T follicular helper cell (primary cell): ENCODE data around the gene RIPOR1.
"Not testable (repeated sequence)": the region's sequence is repeated elsewhere in the genome, so short reads cannot be mapped to it uniquely, and the experiment has no call there.

Experiments
- DNase-seq: peaks from one replicate; pipeline ENCODE4 v3.0.0-alpha.2; 2020; ENCODE audit warnings: low read depth
- total RNA-seq, 2 experiments: gene quantifications; one replicate each; lab custom pipeline; 2026; lab: John Stamatoyannopoulos, UW

RIPOR1 gene
- 5.8 to 18.6 reads per million in 2 experiments for total RNA-seq

DNA sequence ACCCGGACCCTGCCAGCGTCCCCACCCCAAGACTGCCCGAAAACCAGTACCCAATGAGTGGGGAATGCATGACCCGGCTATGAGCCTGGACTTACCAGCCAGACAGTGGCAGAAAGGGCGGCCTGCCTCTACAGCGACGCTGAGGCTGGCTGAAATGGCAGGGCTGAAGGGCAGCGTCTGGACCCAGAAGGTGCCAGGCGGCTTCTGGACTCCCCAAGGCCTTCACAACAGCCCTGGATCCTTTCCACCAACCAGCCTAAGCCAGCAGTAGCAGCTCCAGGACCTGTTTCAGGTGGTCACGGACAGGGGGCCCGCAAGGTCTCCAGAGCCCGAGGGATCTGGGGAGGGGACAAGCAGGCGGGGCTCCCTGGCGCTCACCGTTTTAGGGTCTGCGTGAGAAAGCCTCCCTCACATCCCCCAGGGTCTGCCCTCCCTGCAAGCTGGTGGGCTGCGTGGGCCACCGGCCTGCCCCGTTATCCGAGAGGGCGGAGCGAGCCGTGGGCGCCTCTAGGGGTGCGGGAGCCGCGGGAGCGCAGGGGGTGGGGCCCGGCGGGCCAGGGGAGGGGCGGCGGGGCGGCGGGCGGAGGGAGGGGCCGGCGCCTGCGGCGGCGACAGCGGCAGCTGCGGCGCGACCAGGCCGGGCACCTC, at the start of gene RIPOR1:
Gene RIPOR1 (plus strand): TSS at position 608 of the 648 bp plus-strand sequence. CDS start 9,618 bp downstream, outside the sequence.
- no peak for DNase-seq

- peak; percentile 98 for DNase-seq
These were observed 47.6 kb upstream of the RIPOR1 start, which contains the start of gene ATP6V0D1 for GRCh38 chr16:67480833-67481560. TSS of gene ATP6V0D1 (minus strand) at chr16:67481157. CDS start at chr16:67481086, 71 bp downstream.

GRCh38 chr16:67481561-67482232, 46.9 kb upstream of the RIPOR1 start:
- DNase-seq = peak; percentile 17

GRCh38 chr16:67482233-67482924, 46.2 kb upstream of the RIPOR1 start:
- no peak for DNase-seq

- DNase-seq = no peak
These were observed 45.5 kb upstream of the RIPOR1 start, which contains the start of gene AGRP for GRCh38 chr16:67483150-67483549. TSS of gene AGRP (minus strand) at chr16:67483547. CDS start at chr16:67483398, 149 bp downstream.

- no peak for DNase-seq
These were observed 44.7 kb upstream of the RIPOR1 start for GRCh38 chr16:67483731-67484525.

- no peak for DNase-seq
These were observed 41.8 kb upstream of the RIPOR1 start for GRCh38 chr16:67486805-67487204.

GRCh38 chr16:67487561-67487960, 41.1 kb upstream of the RIPOR1 start:
- DNase-seq = not testable (repeated sequence)

DNA sequence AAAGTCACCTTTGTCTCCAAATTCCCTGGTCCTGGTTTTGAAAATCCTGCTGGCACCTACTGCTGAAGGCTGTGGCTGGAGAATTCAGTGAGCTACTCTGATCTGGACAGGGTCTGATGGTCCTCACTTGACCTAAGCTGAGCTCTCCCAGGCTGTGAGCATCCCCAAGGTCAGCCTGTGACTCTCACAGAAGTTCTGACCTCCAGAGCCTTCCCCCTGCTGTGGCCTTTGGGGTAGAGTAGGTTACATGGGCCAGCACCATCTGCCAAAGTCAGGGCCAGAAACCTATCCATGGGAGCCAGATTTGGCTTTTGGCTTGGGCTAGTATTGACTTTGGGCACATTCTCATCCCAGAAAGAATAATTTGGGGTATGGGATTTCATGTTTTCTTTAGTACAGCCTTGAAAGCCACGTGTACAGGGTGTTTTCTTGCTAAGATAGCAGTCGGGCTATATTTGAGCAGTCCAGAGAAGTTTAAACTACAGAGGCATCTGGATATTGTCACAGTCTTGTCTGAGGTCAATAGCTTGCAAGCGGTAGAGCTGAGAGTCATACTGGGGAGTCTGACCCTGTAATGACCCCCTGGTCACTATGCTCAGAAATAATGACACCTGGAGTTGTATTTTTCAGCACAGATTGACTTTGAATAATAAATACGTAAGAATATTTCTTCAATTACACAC, 39.1 kb upstream of the RIPOR1 start:
- no peak for DNase-seq

DNA sequence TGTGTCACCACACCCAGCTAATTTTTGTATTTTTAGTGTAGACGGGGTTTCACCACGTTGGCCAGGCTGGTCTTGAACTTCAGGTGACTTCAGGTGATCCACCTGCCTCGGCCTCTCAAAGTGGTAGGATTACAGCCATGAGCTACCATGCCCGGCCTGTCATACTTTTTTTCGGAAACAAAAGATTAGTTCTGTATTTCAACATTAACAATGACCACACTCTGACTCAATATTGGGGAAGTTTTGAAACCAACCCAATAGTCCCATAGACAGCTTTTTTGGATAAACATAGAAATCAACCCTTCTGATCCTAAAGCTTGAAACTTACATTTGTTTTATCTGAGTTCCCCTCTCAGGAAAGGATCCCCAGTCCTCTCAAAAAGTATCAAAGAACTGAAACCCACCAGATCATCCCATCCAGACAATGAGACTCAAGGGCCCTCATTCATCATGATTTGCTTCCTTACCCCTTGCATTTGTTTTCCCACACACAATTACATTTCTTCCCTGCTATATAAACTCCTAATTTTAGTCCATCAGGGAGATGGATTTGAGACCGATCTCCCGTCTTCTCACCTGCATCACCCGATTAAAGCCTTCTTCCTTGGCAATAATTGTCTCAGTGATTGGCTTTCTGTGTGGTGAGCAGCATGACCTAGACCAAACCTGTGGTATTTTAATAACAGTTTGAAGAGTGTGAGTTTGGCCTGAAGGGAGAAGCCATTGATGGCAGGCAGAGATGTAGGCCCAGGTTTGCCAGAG, 38.1 kb upstream of the RIPOR1 start:
- DNase-seq = no peak

- no peak for DNase-seq
These were observed 29.5 kb upstream of the RIPOR1 start for GRCh38 chr16:67499106-67499505.

- no peak for DNase-seq
These were observed 24.3 kb upstream of the RIPOR1 start for GRCh38 chr16:67504031-67505021.

DNA sequence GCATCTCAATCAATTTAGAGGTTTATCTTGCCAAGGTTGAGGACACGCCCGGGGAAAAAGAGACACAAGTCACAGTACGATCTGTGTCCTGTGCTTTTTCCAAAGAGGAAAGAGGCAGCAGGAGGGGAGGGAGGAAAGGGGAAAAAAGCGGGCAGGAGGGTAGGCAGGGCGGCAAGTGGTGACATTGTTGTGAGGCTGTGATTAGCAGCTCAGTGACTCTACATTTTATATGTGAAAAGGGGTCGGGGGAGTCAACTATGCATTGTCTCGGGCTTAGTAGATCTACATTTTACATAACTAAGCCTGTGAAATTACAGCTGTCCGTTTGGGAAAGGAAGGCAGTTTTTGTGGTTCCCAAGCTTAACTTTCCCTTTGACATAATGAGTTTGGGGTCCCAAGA, 22.2 kb upstream of the RIPOR1 start:
- DNase-seq = no peak

- DNase-seq = no peak
These were observed 19.6 kb upstream of the RIPOR1 start for GRCh38 chr16:67509016-67509415.

DNA sequence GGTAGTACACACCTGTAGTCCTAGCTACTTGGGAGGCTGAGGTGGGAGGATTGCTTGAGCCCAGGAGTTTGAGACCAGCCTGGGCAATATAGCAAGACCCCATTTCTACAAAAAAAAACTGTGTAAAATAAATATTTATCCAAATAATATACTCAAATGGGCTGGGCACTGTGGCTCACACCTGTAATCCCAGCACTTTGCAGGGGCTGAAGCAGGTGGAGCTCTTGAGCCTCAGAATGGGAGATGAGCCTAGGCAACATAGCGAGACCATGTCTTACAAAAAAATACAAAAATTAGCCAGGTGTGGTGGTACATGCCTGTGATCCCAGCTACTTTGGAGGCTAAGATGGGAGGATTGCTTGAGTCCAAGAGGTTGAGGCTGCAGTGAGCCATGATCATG, 14.7 kb upstream of the RIPOR1 start:
- DNase-seq = not testable (repeated sequence)

DNA sequence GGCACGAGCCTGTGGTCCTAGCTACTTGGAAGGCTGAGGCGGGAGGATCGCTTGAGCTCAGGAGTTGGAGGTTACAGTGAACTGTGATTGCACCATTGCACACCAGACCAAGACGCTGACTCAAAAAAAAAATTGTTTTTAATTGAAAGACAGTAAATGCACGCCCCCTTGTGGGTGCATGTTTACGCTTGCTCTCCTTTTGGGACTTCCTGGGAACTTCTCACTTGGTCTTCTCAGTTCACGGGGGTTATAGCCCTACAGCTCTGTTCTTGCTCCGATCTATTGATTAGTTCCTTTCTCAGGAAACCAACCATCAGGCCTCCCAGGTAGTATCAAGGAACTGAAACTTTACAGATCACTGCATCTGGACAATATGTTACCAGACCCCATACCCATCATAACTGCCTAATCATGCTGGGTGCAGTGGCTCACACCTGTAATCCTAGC, 14.2 kb upstream of the RIPOR1 start:
- DNase-seq = peak; percentile 71

- no peak for DNase-seq
These were observed 12.1 kb upstream of the RIPOR1 start for GRCh38 chr16:67516296-67517154.

DNA sequence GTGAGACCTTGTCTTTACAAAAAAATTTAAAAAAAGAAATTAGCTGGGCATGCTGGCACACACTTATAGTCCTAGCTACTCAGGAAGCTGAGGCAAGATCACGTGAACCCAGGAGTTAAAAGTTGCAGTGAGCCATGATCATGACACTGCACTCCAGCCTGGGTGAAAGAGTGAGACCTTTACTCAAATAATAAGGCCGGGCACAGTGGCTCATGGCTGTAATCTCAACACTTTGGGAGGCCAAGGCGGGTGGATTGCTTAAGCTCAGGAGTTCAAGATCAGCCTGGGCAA, 11.5 kb upstream of the RIPOR1 start:
- DNase-seq = no peak
